WTC11 (cell line): ENCODE measurements around the gene HBB. TPM values are rescaled to one million over a fixed set of nuclear protein-coding genes. Genes with fewer than 3 reads are reported as not detected.

Source experiments
- ATAC-seq: fragments of 200-7000 bp; cut with Tn5 transposase; 2 replicates; pipeline ENCODE4 v1.10.0; 2021; ENCODE audit warnings: mild to moderate bottlenecking, moderate library complexity
- CTCF ChIA-PET: fragments of 300-600 bp; sonication (Branson Sonifier 250); formaldehyde crosslinking; loops from one replicate; lab custom pipeline; 2021; ENCODE audit warnings: antibody characterized with exemption; lab: Charles Lee
- POLR2A ChIA-PET: fragments of 350-600 bp; sonication (Branson Sonifier 250); formaldehyde crosslinking; loops from one replicate; lab custom pipeline; 2021; ENCODE audit warnings: antibody characterized with exemption; lab: Charles Lee
- DNase-seq: peaks from one replicate; pipeline ENCODE4 v3.0.0; 2021; ENCODE audit warnings: low spot score
- H3K27ac Mint-ChIP-seq: 2 replicates; pipeline ENCODE4 v1.8.0; 2021; ENCODE audit warnings: mixed read lengths
- H3K27me3 Mint-ChIP-seq: 2 replicates; pipeline ENCODE4 v1.8.0; 2021; ENCODE audit warnings: low read depth, mild to moderate bottlenecking, moderate library complexity, mixed read lengths
- H3K36me3 Mint-ChIP-seq: 2 replicates; pipeline ENCODE4 v1.8.0; 2021; ENCODE audit warnings: mixed read lengths
- H3K4me1 Mint-ChIP-seq: 2 replicates; pipeline ENCODE4 v1.8.0; 2022; ENCODE audit warnings: mixed read lengths
- H3K4me3 Mint-ChIP-seq: 2 replicates; pipeline ENCODE4 v1.8.0; 2021; ENCODE audit warnings: mild to moderate bottlenecking, moderate library complexity, mixed read lengths
- H3K9me3 Mint-ChIP-seq: 2 replicates; pipeline ENCODE4 v1.8.0; 2021; ENCODE audit warnings: mixed read lengths
- CBFB ChIP-seq: sonication (generic); formaldehyde crosslinking; IDR thresholded peaks from 2 replicates; pipeline ENCODE4 v1.8.1; 2022; ENCODE audit warnings: mild to moderate bottlenecking, low read depth, missing genetic modification reagents
- CREB1 ChIP-seq: sonication (generic); formaldehyde crosslinking; IDR thresholded peaks from 2 replicates; pipeline ENCODE4 v1.8.0; 2023; ENCODE audit warnings: mild to moderate bottlenecking, missing genetic modification reagents
- ETV6 ChIP-seq: sonication (generic); formaldehyde crosslinking; IDR thresholded peaks from 2 replicates; pipeline ENCODE4 v1.8.1; 2022; ENCODE audit warnings: mild to moderate bottlenecking, missing genetic modification reagents
- JAZF1 ChIP-seq: fragments of 250-450 bp; sonication (Bioruptor Pico); IDR thresholded peaks from 2 replicates; pipeline ENCODE4 v1.9.0; 2021; ENCODE audit warnings: moderate library complexity, mild to moderate bottlenecking, inconsistent platforms
- MLX ChIP-seq: sonication (generic); formaldehyde crosslinking; IDR thresholded peaks from 2 replicates; pipeline ENCODE4 v1.8.1; 2023; ENCODE audit warnings: mild to moderate bottlenecking, missing genetic modification reagents, moderate library complexity
- PRDM15 ChIP-seq: sonication (generic); formaldehyde crosslinking; IDR thresholded peaks from 2 replicates; pipeline ENCODE4 v1.8.0; 2022; ENCODE audit warnings: missing genetic modification reagents
- RELA ChIP-seq: sonication (generic); formaldehyde crosslinking; IDR thresholded peaks from 2 replicates; pipeline ENCODE4 v1.8.1; 2022; ENCODE audit warnings: missing genetic modification reagents, mild to moderate bottlenecking, borderline replicate concordance
- RORB ChIP-seq: fragments of 250-450 bp; sonication (Bioruptor Pico); IDR thresholded peaks from 2 replicates; pipeline ENCODE4 v1.9.0; 2021; ENCODE audit warnings: mild to moderate bottlenecking
- SMAD3 ChIP-seq: sonication (generic); formaldehyde crosslinking; IDR thresholded peaks from 2 replicates; pipeline ENCODE4 v1.8.0; 2022; ENCODE audit warnings: missing genetic modification reagents, mild to moderate bottlenecking, borderline replicate concordance
- TCF7 ChIP-seq: sonication (generic); formaldehyde crosslinking; IDR thresholded peaks from 2 replicates; pipeline ENCODE4 v1.8.0; 2022; ENCODE audit warnings: mild to moderate bottlenecking, low read depth, missing genetic modification reagents, moderate library complexity
- TP53 ChIP-seq: sonication (generic); formaldehyde crosslinking; IDR thresholded peaks from 2 replicates; pipeline ENCODE4 v1.8.1; 2023; ENCODE audit warnings: mild to moderate bottlenecking, missing genetic modification reagents
- ZNF121 ChIP-seq: sonication (generic); formaldehyde crosslinking; IDR thresholded peaks from 2 replicates; pipeline ENCODE4 v1.8.0; 2023; ENCODE audit warnings: missing genetic modification reagents
- ZNF219 ChIP-seq: sonication (generic); formaldehyde crosslinking; IDR thresholded peaks from 2 replicates; pipeline ENCODE4 v1.8.0; 2023; ENCODE audit warnings: missing genetic modification reagents, mild to moderate bottlenecking, borderline replicate concordance
- ZNF232 ChIP-seq: sonication (generic); formaldehyde crosslinking; IDR thresholded peaks from 2 replicates; pipeline ENCODE4 v1.8.0; 2022; ENCODE audit warnings: mild to moderate bottlenecking, missing genetic modification reagents
- ZNF263 ChIP-seq: sonication (generic); formaldehyde crosslinking; IDR thresholded peaks from 2 replicates; pipeline ENCODE4 v1.8.1; 2022; ENCODE audit warnings: low read depth, mild to moderate bottlenecking, moderate library complexity, missing genetic modification reagents
- ZNF416 ChIP-seq: fragments of 250-450 bp; sonication (Bioruptor Pico); IDR thresholded peaks from 2 replicates; pipeline ENCODE4 v1.9.0; 2021; ENCODE audit warnings: mild to moderate bottlenecking, inconsistent platforms
- total RNA-seq: library from RNA; stranded (reverse); gene quantifications from 3 replicates; pipeline ENCODE4 v1.2.3, GENCODE V29; 2021
- TF ChIP-seq, protein P1 (sequence below): fragments of 250-450 bp; sonication (Bioruptor Pico); conservative IDR thresholded peaks from 2 replicates; pipeline ENCODE4 v1.9.0; 2021; ENCODE audit warnings: mild to moderate bottlenecking
- TF ChIP-seq, protein P2 (sequence below): sonication (generic); formaldehyde crosslinking; IDR thresholded peaks from 2 replicates; pipeline ENCODE4 v1.8.1; 2023; ENCODE audit warnings: mild to moderate bottlenecking, moderate library complexity, missing genetic modification reagents
- TF ChIP-seq, protein P3 (sequence below): fragments of 250-450 bp; sonication (Bioruptor Pico); IDR thresholded peaks from 2 replicates; pipeline ENCODE4 v1.9.0; 2021; ENCODE audit warnings: moderate library complexity, mild to moderate bottlenecking, inconsistent platforms, borderline replicate concordance
- TF ChIP-seq, protein P4 (sequence below): sonication (generic); formaldehyde crosslinking; IDR thresholded peaks from 2 replicates; pipeline ENCODE4 v1.8.0; 2023; ENCODE audit warnings: missing genetic modification reagents
- TF ChIP-seq, protein P5 (sequence below): fragments of 250-450 bp; sonication (Bioruptor Pico); IDR thresholded peaks from 2 replicates; pipeline ENCODE4 v2.1.2; 2022; ENCODE audit warnings: mild to moderate bottlenecking, moderate library complexity
- TF ChIP-seq, protein P6 (sequence below): sonication (generic); formaldehyde crosslinking; conservative IDR thresholded peaks from 2 replicates; pipeline ENCODE4 v1.8.1; 2023; ENCODE audit warnings: mild to moderate bottlenecking, low read depth, missing genetic modification reagents, moderate library complexity

Gene HBB
- total RNA-seq, 1 experiment from 2014 or later = not detected

- TF ChIP-seq, protein P1, sequence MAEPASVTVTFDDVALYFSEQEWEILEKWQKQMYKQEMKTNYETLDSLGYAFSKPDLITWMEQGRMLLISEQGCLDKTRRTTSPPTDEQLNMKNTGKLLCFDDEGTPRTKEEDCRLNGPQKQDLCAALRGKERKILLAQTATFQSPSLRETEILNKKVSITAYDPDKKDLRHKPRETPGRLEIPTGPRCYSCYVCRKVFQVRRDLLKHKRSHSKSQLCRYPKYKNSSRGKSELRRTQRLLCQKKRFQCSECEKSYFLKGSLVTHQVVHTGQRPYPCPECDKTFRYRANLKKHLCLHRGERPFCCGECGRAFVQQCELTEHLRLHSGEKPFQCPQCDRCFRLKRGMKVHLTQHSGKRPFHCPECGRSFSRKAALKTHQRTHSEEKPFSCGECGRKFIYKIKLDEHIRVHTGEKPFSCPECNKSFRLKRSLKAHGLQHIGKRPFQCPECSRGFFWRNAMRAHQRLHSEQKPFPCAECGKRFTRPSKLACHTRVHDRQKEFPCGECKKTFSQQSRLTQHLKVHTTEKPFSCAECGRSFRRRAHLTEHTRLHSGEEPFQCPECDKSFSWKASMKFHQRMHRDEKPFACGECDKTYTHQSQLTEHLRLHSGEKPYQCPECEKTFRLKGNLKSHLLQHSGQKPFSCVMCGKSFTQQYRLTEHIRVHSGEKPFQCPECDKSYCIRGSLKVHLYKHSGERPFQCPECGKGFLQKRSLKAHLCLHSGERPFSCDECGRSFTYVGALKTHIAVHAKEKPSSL (CRISPR knock-in tag) = no peak
- TF ChIP-seq ZNF121 (no peak), SMAD3 (CRISPR knock-in tag) (no peak), ZNF219 (CRISPR knock-in tag) (no peak), CBFB (CRISPR knock-in tag) (no peak), JAZF1 (CRISPR knock-in tag) (no peak), MLX (CRISPR knock-in tag) (no peak), ZNF416 (CRISPR knock-in tag) (no peak), ZNF263 (CRISPR knock-in tag) (no peak), CREB1 (no peak), RELA (CRISPR knock-in tag) (no peak), PRDM15 (CRISPR knock-in tag) (no peak)
- TF ChIP-seq, protein P2, sequence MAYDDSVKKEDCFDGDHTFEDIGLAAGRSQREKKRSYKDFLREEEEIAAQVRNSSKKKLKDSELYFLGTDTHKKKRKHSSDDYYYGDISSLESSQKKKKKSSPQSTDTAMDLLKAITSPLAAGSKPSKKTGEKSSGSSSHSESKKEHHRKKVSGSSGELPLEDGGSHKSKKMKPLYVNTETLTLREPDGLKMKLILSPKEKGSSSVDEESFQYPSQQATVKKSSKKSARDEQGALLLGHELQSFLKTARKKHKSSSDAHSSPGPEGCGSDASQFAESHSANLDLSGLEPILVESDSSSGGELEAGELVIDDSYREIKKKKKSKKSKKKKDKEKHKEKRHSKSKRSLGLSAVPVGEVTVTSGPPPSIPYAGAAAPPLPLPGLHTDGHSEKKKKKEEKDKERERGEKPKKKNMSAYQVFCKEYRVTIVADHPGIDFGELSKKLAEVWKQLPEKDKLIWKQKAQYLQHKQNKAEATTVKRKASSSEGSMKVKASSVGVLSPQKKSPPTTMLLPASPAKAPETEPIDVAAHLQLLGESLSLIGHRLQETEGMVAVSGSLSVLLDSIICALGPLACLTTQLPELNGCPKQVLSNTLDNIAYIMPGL (CRISPR knock-in tag) = no peak
These were observed 15.3 kb upstream of the HBB start (continued) for GRCh38 chr11:5242208-5242607.

GRCh38 chr11:5241458-5241857 lies 14.6 kb upstream of the HBB start:
- ChIA-PET CTCF (no interaction called here), POLR2A (no interaction called here)
- no peaks in the 10 kb centered on the region for H3K9me3 Mint-ChIP-seq
- H3K27ac Mint-ChIP-seq = no peak overlapping the region
- no peak overlapping the region for H3K4me3 Mint-ChIP-seq
- no peaks in the 10 kb centered on the region for H3K36me3 Mint-ChIP-seq
- H3K27me3 Mint-ChIP-seq = no peaks in the 10 kb centered on the region; the same call in 1 of the 2 replicates
- ATAC-seq (no peak), DNase-seq (no peak)
- H3K4me1 Mint-ChIP-seq = no peaks in the 10 kb centered on the region
- TF ChIP-seq TCF7 (CRISPR knock-in tag) (no peak), MLX (CRISPR knock-in tag) (no peak), ZNF219 (CRISPR knock-in tag) (no peak), RORB (no peak), ZNF232 (CRISPR knock-in tag) (no peak), ZNF416 (CRISPR knock-in tag) (no peak), TP53 (CRISPR knock-in tag) (no peak), ETV6 (CRISPR knock-in tag) (no peak)
- TF ChIP-seq, protein P3, sequence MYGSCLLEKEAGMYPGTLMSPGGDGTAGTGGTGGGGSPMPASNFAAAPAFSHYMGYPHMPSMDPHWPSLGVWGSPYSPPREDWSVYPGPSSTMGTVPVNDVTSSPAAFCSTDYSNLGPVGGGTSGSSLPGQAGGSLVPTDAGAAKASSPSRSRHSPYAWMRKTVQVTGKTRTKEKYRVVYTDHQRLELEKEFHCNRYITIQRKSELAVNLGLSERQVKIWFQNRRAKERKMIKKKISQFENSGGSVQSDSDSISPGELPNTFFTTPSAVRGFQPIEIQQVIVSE = no peak
- TF ChIP-seq, protein P4, sequence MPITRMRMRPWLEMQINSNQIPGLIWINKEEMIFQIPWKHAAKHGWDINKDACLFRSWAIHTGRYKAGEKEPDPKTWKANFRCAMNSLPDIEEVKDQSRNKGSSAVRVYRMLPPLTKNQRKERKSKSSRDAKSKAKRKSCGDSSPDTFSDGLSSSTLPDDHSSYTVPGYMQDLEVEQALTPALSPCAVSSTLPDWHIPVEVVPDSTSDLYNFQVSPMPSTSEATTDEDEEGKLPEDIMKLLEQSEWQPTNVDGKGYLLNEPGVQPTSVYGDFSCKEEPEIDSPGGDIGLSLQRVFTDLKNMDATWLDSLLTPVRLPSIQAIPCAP (CRISPR knock-in tag) = no peak
- TF ChIP-seq, protein P5, sequence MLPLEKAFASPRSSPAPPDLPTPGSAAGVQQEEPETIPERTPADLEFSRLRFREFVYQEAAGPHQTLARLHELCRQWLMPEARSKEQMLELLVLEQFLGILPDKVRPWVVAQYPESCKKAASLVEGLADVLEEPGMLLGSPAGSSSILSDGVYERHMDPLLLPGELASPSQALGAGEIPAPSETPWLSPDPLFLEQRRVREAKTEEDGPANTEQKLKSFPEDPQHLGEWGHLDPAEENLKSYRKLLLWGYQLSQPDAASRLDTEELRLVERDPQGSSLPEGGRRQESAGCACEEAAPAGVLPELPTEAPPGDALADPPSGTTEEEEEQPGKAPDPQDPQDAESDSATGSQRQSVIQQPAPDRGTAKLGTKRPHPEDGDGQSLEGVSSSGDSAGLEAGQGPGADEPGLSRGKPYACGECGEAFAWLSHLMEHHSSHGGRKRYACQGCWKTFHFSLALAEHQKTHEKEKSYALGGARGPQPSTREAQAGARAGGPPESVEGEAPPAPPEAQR = no peak
- TF ChIP-seq, protein P6, sequence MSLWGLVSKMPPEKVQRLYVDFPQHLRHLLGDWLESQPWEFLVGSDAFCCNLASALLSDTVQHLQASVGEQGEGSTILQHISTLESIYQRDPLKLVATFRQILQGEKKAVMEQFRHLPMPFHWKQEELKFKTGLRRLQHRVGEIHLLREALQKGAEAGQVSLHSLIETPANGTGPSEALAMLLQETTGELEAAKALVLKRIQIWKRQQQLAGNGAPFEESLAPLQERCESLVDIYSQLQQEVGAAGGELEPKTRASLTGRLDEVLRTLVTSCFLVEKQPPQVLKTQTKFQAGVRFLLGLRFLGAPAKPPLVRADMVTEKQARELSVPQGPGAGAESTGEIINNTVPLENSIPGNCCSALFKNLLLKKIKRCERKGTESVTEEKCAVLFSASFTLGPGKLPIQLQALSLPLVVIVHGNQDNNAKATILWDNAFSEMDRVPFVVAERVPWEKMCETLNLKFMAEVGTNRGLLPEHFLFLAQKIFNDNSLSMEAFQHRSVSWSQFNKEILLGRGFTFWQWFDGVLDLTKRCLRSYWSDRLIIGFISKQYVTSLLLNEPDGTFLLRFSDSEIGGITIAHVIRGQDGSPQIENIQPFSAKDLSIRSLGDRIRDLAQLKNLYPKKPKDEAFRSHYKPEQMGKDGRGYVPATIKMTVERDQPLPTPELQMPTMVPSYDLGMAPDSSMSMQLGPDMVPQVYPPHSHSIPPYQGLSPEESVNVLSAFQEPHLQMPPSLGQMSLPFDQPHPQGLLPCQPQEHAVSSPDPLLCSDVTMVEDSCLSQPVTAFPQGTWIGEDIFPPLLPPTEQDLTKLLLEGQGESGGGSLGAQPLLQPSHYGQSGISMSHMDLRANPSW (CRISPR knock-in tag) = no peak
